Right lobe of liver (tissue), 4 donors: ENCODE results near the gene SLC38A8.

Experiments used
- POLR2A ChIP-seq: fragments of 450-650 bp; IDR thresholded peaks from one replicate; pipeline ENCODE4 v1.6.1; 2017; ENCODE audit warnings: antibody characterized with exemption, mild to moderate bottlenecking
- TF ChIP-seq, protein P1 (sequence below), 4 donors: fragments of 200-600 bp in 3 of 4; fragments of 450-650 bp in 1 of 4; IDR thresholded peaks; one replicate each; pipeline versions ENCODE4 v1.5.1 to v1.8.0; 2016 to 2022; ENCODE audit warnings: antibody characterized with exemption in 4 of 4, mild to moderate bottlenecking in 2 of 4
- donor health status: DM: no; HTN: no; CAD: no.
- donor health status: DM: no; HTN: no; CAD: no.
- donor health status: DM: no; HTN: yes; CAD: no.

DNA sequence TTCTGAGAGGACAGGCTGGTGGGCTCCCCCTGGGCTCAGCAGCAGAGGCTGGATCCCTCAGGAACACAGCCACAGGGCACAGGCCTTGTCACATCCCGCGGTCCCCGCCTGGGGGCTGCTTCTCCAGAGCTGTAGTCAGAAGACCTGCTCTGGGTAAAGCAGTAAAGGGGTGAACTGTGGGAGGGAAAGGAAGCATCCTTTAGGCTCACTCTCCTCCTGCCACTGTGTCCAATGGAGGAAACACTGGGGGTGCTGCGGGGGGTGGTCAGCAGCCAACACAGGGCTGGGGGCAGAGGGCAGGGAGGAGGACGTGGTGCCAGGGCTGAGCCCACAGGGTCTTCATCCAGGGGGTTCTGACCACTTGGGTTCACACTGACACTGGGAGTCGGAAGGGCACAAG, 5.0 kb upstream of the SLC38A8 start:
- TF ChIP-seq, protein P1, sequence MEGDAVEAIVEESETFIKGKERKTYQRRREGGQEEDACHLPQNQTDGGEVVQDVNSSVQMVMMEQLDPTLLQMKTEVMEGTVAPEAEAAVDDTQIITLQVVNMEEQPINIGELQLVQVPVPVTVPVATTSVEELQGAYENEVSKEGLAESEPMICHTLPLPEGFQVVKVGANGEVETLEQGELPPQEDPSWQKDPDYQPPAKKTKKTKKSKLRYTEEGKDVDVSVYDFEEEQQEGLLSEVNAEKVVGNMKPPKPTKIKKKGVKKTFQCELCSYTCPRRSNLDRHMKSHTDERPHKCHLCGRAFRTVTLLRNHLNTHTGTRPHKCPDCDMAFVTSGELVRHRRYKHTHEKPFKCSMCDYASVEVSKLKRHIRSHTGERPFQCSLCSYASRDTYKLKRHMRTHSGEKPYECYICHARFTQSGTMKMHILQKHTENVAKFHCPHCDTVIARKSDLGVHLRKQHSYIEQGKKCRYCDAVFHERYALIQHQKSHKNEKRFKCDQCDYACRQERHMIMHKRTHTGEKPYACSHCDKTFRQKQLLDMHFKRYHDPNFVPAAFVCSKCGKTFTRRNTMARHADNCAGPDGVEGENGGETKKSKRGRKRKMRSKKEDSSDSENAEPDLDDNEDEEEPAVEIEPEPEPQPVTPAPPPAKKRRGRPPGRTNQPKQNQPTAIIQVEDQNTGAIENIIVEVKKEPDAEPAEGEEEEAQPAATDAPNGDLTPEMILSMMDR (IDR thresholded peaks at IDR 0.05): no peak
- no peak for TF ChIP-seq POLR2A
